HepG2 (cell line): ENCODE data around the gene MPP7. TPM values are rescaled to one million over a fixed set of nuclear protein-coding genes. Genes with fewer than 3 reads are reported as not detected.

Source experiments
- KAT7 ChIP-seq: IDR thresholded peaks from 2 replicates; pipeline ENCODE4 v1.6.1; 2018; ENCODE audit warnings: borderline replicate concordance, missing compliant biosample characterization
- PCBP1 ChIP-seq: fragments of 200-400 bp; formaldehyde crosslinking; IDR thresholded peaks from 2 replicates; pipeline ENCODE4 v1.6.1; 2017; ENCODE audit warnings: mild to moderate bottlenecking, low read depth, low read length, borderline replicate concordance
- RBM22 ChIP-seq: fragments of 200-400 bp; formaldehyde crosslinking; optimal IDR thresholded peaks from 2 replicates; pipeline ENCODE3; 2017; ENCODE audit warnings: mild to moderate bottlenecking, low read length, moderate library complexity
- RELA ChIP-seq: sonication (generic); formaldehyde crosslinking; IDR thresholded peaks from 2 replicates; pipeline ENCODE4 v1.4.0; 2020; ENCODE audit warnings: missing genetic modification reagents
- ZNF552 ChIP-seq: sonication (generic); formaldehyde crosslinking; IDR thresholded peaks from 2 replicates; pipeline ENCODE4 v1.9.0; 2022; ENCODE audit warnings: missing genetic modification reagents, mild to moderate bottlenecking, borderline replicate concordance
- ZNF557 ChIP-seq: sonication (generic); formaldehyde crosslinking; IDR thresholded peaks from 2 replicates; pipeline ENCODE4 v1.4.0; 2020; ENCODE audit warnings: missing genetic modification reagents
- ZNF775 ChIP-seq: sonication (generic); formaldehyde crosslinking; IDR thresholded peaks from 2 replicates; pipeline ENCODE4 v1.4.0; 2020; ENCODE audit warnings: missing genetic modification reagents, mild to moderate bottlenecking, moderate library complexity, borderline replicate concordance
- polyA plus RNA-seq, 8 experiments: library from polyadenylated mRNA; depleted of rRNA in 3 of 8; stranded (reverse) in 7 of 8; unstranded in 1 of 8; fragments of >200 nt; fragmentation: Illumina TruSeq in 4 of 8; extraction: Trizol in 4 of 8; gene quantifications; 2 replicates each; pipeline versions ENCODE4 v1.2.1 to v1.2.3, GENCODE V29; 2011 to 2016; ENCODE audit warnings: low read depth in 4 of 8, missing spikeins in 1 of 8, mixed read lengths in 1 of 8; ENCODE audit not compliant: insufficient read depth in 1 of 8
- total RNA-seq, 5 experiments: library from RNA; depleted of rRNA; stranded (reverse); fragments of >200 nt; fragmentation: Illumina TruSeq; extraction: Trizol; gene quantifications; 2 replicates each; pipeline ENCODE4 v1.2.3, GENCODE V29; 2016; ENCODE audit warnings: low read depth in 1 of 5
- TF ChIP-seq, protein P1 (sequence below): fragments of 450-650 bp; IDR thresholded peaks from 2 replicates; pipeline ENCODE4 v1.6.1; 2016
- TF ChIP-seq, protein P2 (sequence below): sonication (generic); formaldehyde crosslinking; IDR thresholded peaks from 2 replicates; pipeline ENCODE4 v1.5.0; 2020; ENCODE audit warnings: mild to moderate bottlenecking, missing genetic modification reagents
- TF ChIP-seq, protein P3 (sequence below): sonication (generic); formaldehyde crosslinking; IDR thresholded peaks from 2 replicates; pipeline ENCODE4 v1.4.0; 2020; ENCODE audit warnings: mild to moderate bottlenecking, missing genetic modification reagents

Gene MPP7
- total and polyA plus RNA-seq, 2 of the 13 experiments (the other 11 are each of a cell fraction or from before 2014, with no cell fraction given) = 6.8 to 16.4 TPM

DNA sequence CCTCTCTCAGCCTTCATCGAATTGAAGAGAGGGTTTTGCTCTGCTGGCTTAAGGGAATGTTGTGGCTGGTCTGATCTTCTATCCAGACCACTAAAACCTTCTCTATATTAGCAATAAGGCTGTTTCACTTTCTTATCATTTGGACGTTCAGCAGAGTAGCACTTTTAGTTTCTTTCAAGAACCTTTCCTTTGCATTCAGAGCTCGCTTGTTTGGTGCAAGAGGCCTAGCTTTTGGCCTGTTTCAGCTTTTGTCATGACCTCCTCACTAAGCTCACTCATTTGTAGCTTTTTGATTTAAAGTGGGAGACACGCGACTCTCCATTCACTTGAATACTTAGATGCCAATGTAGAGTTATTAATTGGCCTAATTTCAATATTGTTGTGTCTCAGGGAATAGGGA lies 3.9 kb downstream of the MPP7 start (continued):
- TF ChIP-seq, protein P1, sequence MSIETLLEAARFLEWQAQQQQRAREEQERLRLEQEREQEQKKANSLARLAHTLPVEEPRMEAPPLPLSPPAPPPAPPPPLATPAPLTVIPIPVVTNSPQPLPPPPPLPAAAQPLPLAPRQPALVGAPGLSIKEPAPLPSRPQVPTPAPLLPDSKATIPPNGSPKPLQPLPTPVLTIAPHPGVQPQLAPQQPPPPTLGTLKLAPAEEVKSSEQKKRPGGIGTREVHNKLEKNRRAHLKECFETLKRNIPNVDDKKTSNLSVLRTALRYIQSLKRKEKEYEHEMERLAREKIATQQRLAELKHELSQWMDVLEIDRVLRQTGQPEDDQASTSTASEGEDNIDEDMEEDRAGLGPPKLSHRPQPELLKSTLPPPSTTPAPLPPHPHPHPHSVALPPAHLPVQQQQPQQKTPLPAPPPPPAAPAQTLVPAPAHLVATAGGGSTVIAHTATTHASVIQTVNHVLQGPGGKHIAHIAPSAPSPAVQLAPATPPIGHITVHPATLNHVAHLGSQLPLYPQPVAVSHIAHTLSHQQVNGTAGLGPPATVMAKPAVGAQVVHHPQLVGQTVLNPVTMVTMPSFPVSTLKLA = no peak
- TF ChIP-seq, protein P2, sequence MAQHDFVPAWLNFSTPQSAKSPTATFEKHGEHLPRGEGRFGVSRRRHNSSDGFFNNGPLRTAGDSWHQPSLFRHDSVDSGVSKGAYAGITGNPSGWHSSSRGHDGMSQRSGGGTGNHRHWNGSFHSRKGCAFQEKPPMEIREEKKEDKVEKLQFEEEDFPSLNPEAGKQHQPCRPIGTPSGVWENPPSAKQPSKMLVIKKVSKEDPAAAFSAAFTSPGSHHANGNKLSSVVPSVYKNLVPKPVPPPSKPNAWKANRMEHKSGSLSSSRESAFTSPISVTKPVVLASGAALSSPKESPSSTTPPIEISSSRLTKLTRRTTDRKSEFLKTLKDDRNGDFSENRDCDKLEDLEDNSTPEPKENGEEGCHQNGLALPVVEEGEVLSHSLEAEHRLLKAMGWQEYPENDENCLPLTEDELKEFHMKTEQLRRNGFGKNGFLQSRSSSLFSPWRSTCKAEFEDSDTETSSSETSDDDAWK = no peak
- TF ChIP-seq RELA (CRISPR knock-in tag) (no peak), ZNF557 (CRISPR knock-in tag) (no peak), KAT7 (CRISPR knock-in tag) (no peak), RBM22 (no peak), ZNF552 (no peak), PCBP1 (no peak), ZNF775 (no peak)
- TF ChIP-seq, protein P3, sequence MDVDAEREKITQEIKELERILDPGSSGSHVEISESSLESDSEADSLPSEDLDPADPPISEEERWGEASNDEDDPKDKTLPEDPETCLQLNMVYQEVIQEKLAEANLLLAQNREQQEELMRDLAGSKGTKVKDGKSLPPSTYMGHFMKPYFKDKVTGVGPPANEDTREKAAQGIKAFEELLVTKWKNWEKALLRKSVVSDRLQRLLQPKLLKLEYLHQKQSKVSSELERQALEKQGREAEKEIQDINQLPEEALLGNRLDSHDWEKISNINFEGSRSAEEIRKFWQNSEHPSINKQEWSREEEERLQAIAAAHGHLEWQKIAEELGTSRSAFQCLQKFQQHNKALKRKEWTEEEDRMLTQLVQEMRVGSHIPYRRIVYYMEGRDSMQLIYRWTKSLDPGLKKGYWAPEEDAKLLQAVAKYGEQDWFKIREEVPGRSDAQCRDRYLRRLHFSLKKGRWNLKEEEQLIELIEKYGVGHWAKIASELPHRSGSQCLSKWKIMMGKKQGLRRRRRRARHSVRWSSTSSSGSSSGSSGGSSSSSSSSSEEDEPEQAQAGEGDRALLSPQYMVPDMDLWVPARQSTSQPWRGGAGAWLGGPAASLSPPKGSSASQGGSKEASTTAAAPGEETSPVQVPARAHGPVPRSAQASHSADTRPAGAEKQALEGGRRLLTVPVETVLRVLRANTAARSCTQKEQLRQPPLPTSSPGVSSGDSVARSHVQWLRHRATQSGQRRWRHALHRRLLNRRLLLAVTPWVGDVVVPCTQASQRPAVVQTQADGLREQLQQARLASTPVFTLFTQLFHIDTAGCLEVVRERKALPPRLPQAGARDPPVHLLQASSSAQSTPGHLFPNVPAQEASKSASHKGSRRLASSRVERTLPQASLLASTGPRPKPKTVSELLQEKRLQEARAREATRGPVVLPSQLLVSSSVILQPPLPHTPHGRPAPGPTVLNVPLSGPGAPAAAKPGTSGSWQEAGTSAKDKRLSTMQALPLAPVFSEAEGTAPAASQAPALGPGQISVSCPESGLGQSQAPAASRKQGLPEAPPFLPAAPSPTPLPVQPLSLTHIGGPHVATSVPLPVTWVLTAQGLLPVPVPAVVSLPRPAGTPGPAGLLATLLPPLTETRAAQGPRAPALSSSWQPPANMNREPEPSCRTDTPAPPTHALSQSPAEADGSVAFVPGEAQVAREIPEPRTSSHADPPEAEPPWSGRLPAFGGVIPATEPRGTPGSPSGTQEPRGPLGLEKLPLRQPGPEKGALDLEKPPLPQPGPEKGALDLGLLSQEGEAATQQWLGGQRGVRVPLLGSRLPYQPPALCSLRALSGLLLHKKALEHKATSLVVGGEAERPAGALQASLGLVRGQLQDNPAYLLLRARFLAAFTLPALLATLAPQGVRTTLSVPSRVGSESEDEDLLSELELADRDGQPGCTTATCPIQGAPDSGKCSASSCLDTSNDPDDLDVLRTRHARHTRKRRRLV (CRISPR knock-in tag) = no peak
